Activated naive CD4-positive, alpha-beta T cell treated with anti-CD3 and anti-CD28 coated beads for 36 hours (primary cell): ENCODE results near the gene IL1B. TPM values are rescaled to one million over a fixed set of nuclear protein-coding genes. Genes with fewer than 3 reads are reported as not detected.
"Not testable (repeated sequence)": the region's sequence is repeated elsewhere in the genome, so short reads cannot be mapped to it uniquely, and the experiment has no call there.

Experiments used
- CTCF ChIA-PET: fragments of 350-600 bp; sonication (Branson Sonifier 250); formaldehyde crosslinking; loops from one replicate; lab custom pipeline; 2021; ENCODE audit warnings: antibody characterized with exemption; lab: Charles Lee
- DNase-seq: peaks from one replicate; pipeline ENCODE4 v3.0.0-alpha.2; 2020
- H3K27ac Mint-ChIP-seq: one replicate; pipeline ENCODE4 v1.8.0; 2021; ENCODE audit warnings: mild to moderate bottlenecking, mixed read lengths
- H3K27me3 Mint-ChIP-seq: one replicate; pipeline ENCODE4 v1.8.0; 2021; ENCODE audit warnings: low read depth, mixed read lengths
- H3K36me3 Mint-ChIP-seq: one replicate; pipeline ENCODE4 v1.8.0; 2021; ENCODE audit warnings: low read depth, mixed read lengths
- H3K4me1 Mint-ChIP-seq: one replicate; pipeline ENCODE4 v1.8.0; 2021; ENCODE audit warnings: low read depth, mixed read lengths
- H3K4me3 Mint-ChIP-seq: one replicate; pipeline ENCODE4 v1.8.0; 2021; ENCODE audit warnings: mild to moderate bottlenecking, moderate library complexity, mixed read lengths
- H3K9me3 Mint-ChIP-seq: one replicate; pipeline ENCODE4 v1.8.0; 2021; ENCODE audit warnings: mixed read lengths
- intact Hi-C: fragments of 100-400 bp; cut with micrococcal nuclease; formaldehyde crosslinking; loops from one replicate; pipeline ENCODE4 v1.15.1; 2023
- total RNA-seq, 2 experiments: library from RNA; stranded (reverse); gene quantifications; one replicate each; pipeline ENCODE4 v1.2.3, GENCODE V29; 2021

The IL1B gene
- total RNA-seq, 2 experiments from 2014 or later: not detected

DNA sequence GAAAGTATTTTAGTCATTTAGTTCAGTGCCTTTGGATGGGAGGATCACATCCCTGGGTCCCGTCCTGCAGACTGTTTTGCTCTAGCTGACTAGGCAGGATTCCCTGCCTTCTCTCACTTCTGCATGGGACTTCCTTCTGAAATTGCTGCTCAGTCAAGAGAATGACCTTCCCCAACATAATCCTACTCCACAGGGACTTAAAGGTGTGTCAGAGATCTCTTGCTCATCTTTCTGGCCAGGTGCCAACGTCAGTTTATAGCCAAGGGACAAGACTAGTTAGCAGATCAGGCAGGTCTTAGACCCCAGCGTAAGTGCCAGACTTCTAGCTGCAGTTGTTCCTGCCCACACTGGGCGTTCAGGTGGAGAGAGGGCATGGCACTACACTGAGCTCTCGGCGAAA is 9.5 kb upstream of the IL1B start:
- Mint-ChIP-seq H3K4me3 (no peak overlapping the region), H3K36me3 (no peaks in the 10 kb centered on the region), H3K27ac (no peak overlapping the region), H3K4me1 (no peaks in the 10 kb centered on the region), H3K27me3 (peaks cover 10% of the 10 kb centered on the region), H3K9me3 (no peaks in the 10 kb centered on the region)
- intact Hi-C loops: no loop called here
- CTCF ChIA-PET: no interaction called here
- DNase-seq: no peak

- no peaks in the 10 kb centered on the region for H3K9me3 Mint-ChIP-seq
- no peaks in the 10 kb centered on the region for H3K36me3 Mint-ChIP-seq
- intact Hi-C loops: no loop called here
- CTCF ChIA-PET: interaction anchor here (1.2 kb wide), 1 partner anchor 42 kb away, joined by 5 read pairs; no protein-coding TSS in a partner anchor
- no peaks in the 10 kb centered on the region for H3K4me1 Mint-ChIP-seq
- H3K27ac Mint-ChIP-seq: no peak overlapping the region
- peaks cover 20% of the 10 kb centered on the region for H3K27me3 Mint-ChIP-seq
- no peak for DNase-seq
- no peak overlapping the region for H3K4me3 Mint-ChIP-seq
These were observed 7.3 kb upstream of the IL1B start for GRCh38 chr2:112843836-112844235.

GRCh38 chr2:112843288-112843687 is 6.7 kb upstream of the IL1B start:
- DNase-seq: no peak
- Mint-ChIP-seq H3K27ac (no peak overlapping the region), H3K27me3 (peaks cover 18% of the 10 kb centered on the region), H3K4me3 (no peak overlapping the region), H3K4me1 (no peaks in the 10 kb centered on the region), H3K9me3 (no peaks in the 10 kb centered on the region), H3K36me3 (no peaks in the 10 kb centered on the region)
- intact Hi-C loops: no loop called here
- CTCF ChIA-PET: interaction anchor here (0.5 kb wide), 1 partner anchor 103 kb away, joined by 3 read pairs; no protein-coding TSS in a partner anchor

DNA sequence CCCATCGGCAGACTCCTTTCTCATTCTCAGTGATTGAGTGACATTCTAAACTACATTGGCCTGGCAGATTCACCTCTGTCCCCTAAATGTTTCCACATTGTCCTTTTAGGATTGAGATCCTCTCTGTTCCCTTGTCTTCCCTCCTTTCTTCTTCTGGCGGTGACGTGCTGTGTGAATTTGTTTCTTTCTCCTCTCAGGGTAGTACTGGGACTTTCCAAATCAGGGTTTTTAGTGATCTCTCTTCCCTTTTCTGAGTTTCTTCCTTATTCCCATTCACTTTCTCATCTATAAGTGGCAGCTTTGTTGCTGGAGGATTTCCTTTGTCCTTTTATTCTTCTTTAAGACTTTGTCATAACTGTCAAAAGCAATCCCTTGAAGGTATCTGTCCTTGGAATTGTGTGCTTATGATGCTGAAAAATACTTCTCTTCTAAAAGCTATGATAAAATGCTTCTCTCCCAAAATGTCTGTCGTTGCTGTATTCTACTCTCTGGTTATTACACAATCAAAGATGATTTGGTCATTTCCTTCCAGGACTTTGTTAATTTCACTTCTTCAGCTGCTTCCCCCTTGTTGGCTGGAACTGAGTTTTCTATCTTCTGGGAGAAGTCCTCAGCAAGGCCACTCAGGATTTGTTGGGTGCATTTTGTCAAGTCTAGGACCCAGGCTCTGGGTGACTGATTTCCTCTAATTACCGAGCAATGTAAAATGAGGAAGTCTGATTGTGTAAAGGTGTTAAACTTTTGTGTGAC is 4.9 kb upstream of the IL1B start:
- CTCF ChIA-PET: no interaction called here
- H3K4me3 Mint-ChIP-seq: no peak overlapping the region

GRCh38 chr2:112840068-112840445 is 3.5 kb upstream of the IL1B start:
- DNase-seq: no peak
- H3K36me3 Mint-ChIP-seq: no peaks in the 10 kb centered on the region

More for the DNA sequence above, 4.9 kb upstream of the IL1B start:
- intact Hi-C loops: no loop called here
- Mint-ChIP-seq H3K36me3 (no peaks in the 10 kb centered on the region), H3K4me1 (no peaks in the 10 kb centered on the region), H3K9me3 (no peaks in the 10 kb centered on the region), H3K27me3 (peaks cover 14% of the 10 kb centered on the region), H3K27ac (no peak overlapping the region)
- DNase-seq: no peak

GRCh38 chr2:112839407-112840067 is 3.0 kb upstream of the IL1B start:
- Mint-ChIP-seq H3K9me3 (no peaks in the 10 kb centered on the region), H3K36me3 (no peaks in the 10 kb centered on the region)

More at GRCh38 chr2:112840068-112840445, 3.5 kb upstream of the IL1B start:
- no peaks in the 10 kb centered on the region for H3K9me3 Mint-ChIP-seq
- no peaks in the 10 kb centered on the region for H3K4me1 Mint-ChIP-seq
- H3K27me3 Mint-ChIP-seq: peaks cover 14% of the 10 kb centered on the region
- CTCF ChIA-PET: interaction anchor here (1.9 kb wide), 1 partner anchor 90 kb away, joined by 4 read pairs; no protein-coding TSS in a partner anchor
- intact Hi-C loops: no loop called here
- H3K27ac Mint-ChIP-seq: no peak overlapping the region
- H3K4me3 Mint-ChIP-seq: no peak overlapping the region

GRCh38 chr2:112836163-112836560 is 417 bp downstream of the IL1B start:
- CTCF ChIA-PET: interaction anchor here (1.5 kb wide), 1 partner anchor 87 kb away, joined by 3 read pairs; no protein-coding TSS in a partner anchor
- no peak for DNase-seq
- Mint-ChIP-seq H3K27ac (no peak overlapping the region), H3K27me3 (peaks cover 14% of the 10 kb centered on the region), H3K4me3 (no peak overlapping the region), H3K9me3 (no peaks in the 10 kb centered on the region), H3K4me1 (no peaks in the 10 kb centered on the region), H3K36me3 (no peaks in the 10 kb centered on the region)
- intact Hi-C loops: no loop called here

More at GRCh38 chr2:112839407-112840067, 3.0 kb upstream of the IL1B start:
- no peak overlapping the region for H3K4me3 Mint-ChIP-seq
- H3K4me1 Mint-ChIP-seq: no peaks in the 10 kb centered on the region
- intact Hi-C loops: no loop called here
- H3K27ac Mint-ChIP-seq: no peak overlapping the region
- H3K27me3 Mint-ChIP-seq: peaks cover 14% of the 10 kb centered on the region
- CTCF ChIA-PET: interaction anchor here (1.0 to 1.9 kb wide), 2 partner anchors 90 to 299 kb away, joined by 3 to 4 read pairs; no protein-coding TSS in a partner anchor
- no peak for DNase-seq

GRCh38 chr2:112835536-112836162 is 930 bp downstream of the IL1B start:
- intact Hi-C loops: no loop called here
- H3K36me3 Mint-ChIP-seq: no peaks in the 10 kb centered on the region
- CTCF ChIA-PET: interaction anchor here (0.9 to 1.5 kb wide), 2 partner anchors 86 to 106 kb away, joined by 3 to 4 read pairs; no protein-coding TSS in a partner anchor
- no peak overlapping the region for H3K27ac Mint-ChIP-seq
- H3K4me1 Mint-ChIP-seq: no peaks in the 10 kb centered on the region
- peaks cover 12% of the 10 kb centered on the region for H3K27me3 Mint-ChIP-seq
- no peak for DNase-seq
- no peaks in the 10 kb centered on the region for H3K9me3 Mint-ChIP-seq
- no peak overlapping the region for H3K4me3 Mint-ChIP-seq

DNA sequence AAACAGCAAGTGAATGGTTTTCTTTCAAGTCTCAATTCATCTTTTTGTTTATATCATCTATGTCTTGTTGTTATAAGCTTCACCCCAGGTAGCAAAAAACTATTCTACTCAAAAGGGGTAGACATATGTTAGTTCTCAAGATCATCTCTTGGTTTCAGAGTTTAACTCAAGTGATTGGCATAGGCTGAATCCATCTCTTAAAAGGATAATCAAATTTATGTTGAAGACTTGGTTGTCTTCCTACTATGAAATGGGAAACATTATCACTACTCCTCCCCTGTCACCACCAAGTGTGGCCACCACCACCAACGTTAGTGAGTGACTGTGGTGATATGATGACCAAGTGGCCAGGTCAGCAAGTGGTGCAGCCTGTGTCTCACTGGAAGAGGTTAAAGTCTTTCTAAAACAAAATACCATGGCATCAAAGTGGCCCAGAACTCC is 1.5 kb downstream of the IL1B start:
- H3K4me1 Mint-ChIP-seq: no peaks in the 10 kb centered on the region
- no peak for DNase-seq
- CTCF ChIA-PET: interaction anchor here (0.9 to 1.5 kb wide), 2 partner anchors 86 to 106 kb away, joined by 3 to 4 read pairs; no protein-coding TSS in a partner anchor
- peaks cover 7% of the 10 kb centered on the region for H3K27me3 Mint-ChIP-seq
- H3K9me3 Mint-ChIP-seq: no peaks in the 10 kb centered on the region
- H3K36me3 Mint-ChIP-seq: no peaks in the 10 kb centered on the region
- no peak overlapping the region for H3K27ac Mint-ChIP-seq
- intact Hi-C loops: no loop called here
- no peak overlapping the region for H3K4me3 Mint-ChIP-seq

DNA sequence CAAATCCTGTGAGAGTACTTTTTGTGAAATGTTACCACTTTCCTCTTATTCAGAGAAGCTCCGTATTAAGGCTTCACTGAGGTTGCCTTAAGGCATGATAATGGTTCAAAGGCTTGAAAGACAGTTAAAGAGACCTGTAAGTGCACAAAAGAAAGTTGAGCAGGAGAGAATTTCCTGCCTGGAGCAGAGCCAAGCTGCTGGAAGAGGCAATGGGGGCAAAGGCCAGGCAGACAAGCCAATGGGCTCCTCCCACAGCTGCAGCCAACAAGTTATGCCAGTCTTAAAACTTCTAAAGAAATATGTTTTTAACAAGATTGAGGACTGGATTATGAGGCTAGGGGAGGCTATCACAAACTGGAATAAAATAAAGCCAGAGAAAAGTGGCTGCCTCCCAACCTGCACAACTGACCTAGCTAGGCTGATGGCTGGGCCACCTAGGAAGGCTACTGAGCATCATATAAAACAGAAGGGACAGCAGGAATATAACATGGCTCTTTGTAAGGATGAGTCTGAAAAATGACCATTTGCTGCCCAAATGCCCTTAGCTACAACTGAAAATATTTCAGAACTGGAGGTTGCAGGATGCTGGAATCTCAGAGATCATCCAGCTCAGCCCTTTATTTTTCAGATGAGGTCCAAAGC is 2.1 kb downstream of the IL1B start:
- no peak for DNase-seq
- H3K4me3 Mint-ChIP-seq: no peak overlapping the region
- H3K36me3 Mint-ChIP-seq: no peaks in the 10 kb centered on the region
- CTCF ChIA-PET: interaction anchor here (0.9 to 1.1 kb wide), 3 partner anchors 17 to 107 kb away, joined by 3 to 4 read pairs (median 4); no protein-coding TSS in a partner anchor
- no peaks in the 10 kb centered on the region for H3K9me3 Mint-ChIP-seq
- H3K4me1 Mint-ChIP-seq: no peaks in the 10 kb centered on the region
- peaks cover 5% of the 10 kb centered on the region for H3K27me3 Mint-ChIP-seq
- intact Hi-C loops: no loop called here
- no peak overlapping the region for H3K27ac Mint-ChIP-seq

DNA sequence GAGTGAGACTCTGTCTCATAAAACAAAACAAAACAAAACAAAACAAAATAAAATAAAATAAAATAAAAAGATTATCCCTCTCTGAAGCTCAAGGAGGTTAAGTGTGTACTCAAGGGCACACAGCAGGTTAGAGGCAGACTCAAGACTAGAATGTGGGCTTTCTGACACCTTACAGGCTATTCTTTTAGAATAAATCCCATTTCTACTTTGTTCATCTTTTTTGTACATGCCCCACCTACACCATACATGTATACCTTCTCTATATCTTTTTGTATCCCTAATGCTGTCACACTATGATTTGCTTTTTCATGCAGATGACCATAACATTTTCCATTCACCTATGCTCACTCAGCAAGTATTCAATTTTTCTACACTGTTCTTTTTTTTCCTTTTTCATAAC is 2.6 kb downstream of the IL1B start:
- Mint-ChIP-seq H3K9me3 (no peaks in the 10 kb centered on the region), H3K4me3 (no peak overlapping the region), H3K36me3 (no peaks in the 10 kb centered on the region), H3K27me3 (peaks cover 3% of the 10 kb centered on the region), H3K27ac (no peak overlapping the region), H3K4me1 (no peaks in the 10 kb centered on the region)
- intact Hi-C loops: no loop called here
- DNase-seq: no peak
- CTCF ChIA-PET: interaction anchor here (0.6 to 1.1 kb wide), 3 partner anchors 17 to 84 kb away, joined by 3 to 4 read pairs (median 3); no protein-coding TSS in a partner anchor

DNA sequence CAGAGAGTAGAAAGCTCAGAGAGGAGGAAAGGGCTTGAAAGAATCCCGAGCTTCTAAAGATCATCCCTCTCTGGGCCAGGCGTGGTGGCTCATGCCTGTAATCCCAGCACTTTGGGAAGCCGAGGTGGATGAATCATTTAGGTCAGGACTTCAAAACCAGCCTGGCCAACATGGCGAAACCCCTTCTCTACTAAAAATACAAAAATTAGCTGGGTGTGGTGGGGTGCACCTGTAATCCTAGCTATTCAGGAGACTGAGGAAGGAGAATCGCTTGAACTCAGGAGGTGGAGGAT is 3.0 kb downstream of the IL1B start:
- H3K4me1 Mint-ChIP-seq, H3K27me3 Mint-ChIP-seq, intact Hi-C loops, H3K9me3 Mint-ChIP-seq, H3K27ac Mint-ChIP-seq, DNase-seq, H3K4me3 Mint-ChIP-seq, H3K36me3 Mint-ChIP-seq: not testable (repeated sequence)
- CTCF ChIA-PET: interaction anchor here (0.6 to 1.1 kb wide), 3 partner anchors 18 to 84 kb away, joined by 3 to 4 read pairs (median 3); no protein-coding TSS in a partner anchor
